A673 (cell line): Measurements from ENCODE around the gene GALNT16. TPM values are rescaled to one million over a fixed set of nuclear protein-coding genes. Genes with fewer than 3 reads are reported as not detected.

Source experiments
- BruUV-seq: library from RNA; stranded (reverse); fragments of 400-500 nt; replicated peaks from 2 replicates; lab custom pipeline; 2021; lab: Mats Ljungman, UMichigan
- CTCF ChIA-PET: fragments of 300-600 bp; sonication (Branson Sonifier 250); formaldehyde crosslinking; loops from one replicate; lab custom pipeline; 2022; ENCODE audit warnings: antibody characterized with exemption; lab: Charles Lee
- POLR2A ChIA-PET: fragments of 300-600 bp; sonication (Branson Sonifier 250); formaldehyde crosslinking; loops from one replicate; lab custom pipeline; 2022; ENCODE audit warnings: antibody characterized with exemption; ENCODE audit not compliant: low non-redundant PET; lab: Charles Lee
- DNase-seq: peaks from one replicate; pipeline ENCODE4 v3.0.0-alpha.2; 2015; ENCODE audit warnings: low spot score
- H3K27ac ChIP-seq: fragments of 200-600 bp; sonication (generic); 2 replicates; pipeline ENCODE4 v1.5.1; 2016; ENCODE audit warnings: mixed run types, low read depth, mild to moderate bottlenecking, mixed read lengths, antibody characterized with exemption, low read length; ENCODE audit not compliant: poor library complexity, severe bottlenecking
- H3K27me3 ChIP-seq: fragments of 200-600 bp; sonication (generic); replicated peaks from 2 replicates; pipeline ENCODE4 v1.6.1; 2017; ENCODE audit warnings: mixed run types, low read depth, mild to moderate bottlenecking, mixed read lengths, antibody characterized with exemption, low read length; ENCODE audit not compliant: insufficient read depth, poor library complexity
- H3K36me3 ChIP-seq: fragments of 200-600 bp; sonication (generic); 2 replicates; pipeline ENCODE4 v1.6.1; 2016; ENCODE audit warnings: mixed run types, mild to moderate bottlenecking, mixed read lengths, antibody characterized with exemption, low read length; ENCODE audit not compliant: insufficient read depth, poor library complexity, severe bottlenecking
- H3K4me1 ChIP-seq: fragments of 200-600 bp; sonication (generic); 2 replicates; pipeline ENCODE4 v1.6.1; 2017; ENCODE audit warnings: mixed run types, mild to moderate bottlenecking, mixed read lengths, antibody characterized with exemption, low read length; ENCODE audit not compliant: insufficient read depth, poor library complexity, severe bottlenecking
- H3K4me3 ChIP-seq: fragments of 200-600 bp; sonication (generic); 2 replicates; pipeline ENCODE4 v1.5.1; 2016; ENCODE audit warnings: low read depth, mixed run types, mild to moderate bottlenecking, mixed read lengths, low read length; ENCODE audit not compliant: poor library complexity, severe bottlenecking
- H3K9me3 ChIP-seq: fragments of 200-600 bp; sonication (generic); 2 replicates; pipeline ENCODE4 v1.6.1; 2016; ENCODE audit warnings: mixed run types, low read depth, mild to moderate bottlenecking, mixed read lengths, antibody characterized with exemption, low read length; ENCODE audit not compliant: poor library complexity, severe bottlenecking
- EZH2 ChIP-seq: fragments of 200-600 bp; sonication (generic); IDR thresholded peaks from 2 replicates; pipeline ENCODE4 v1.6.1; 2017; ENCODE audit warnings: borderline replicate concordance, low read depth, mild to moderate bottlenecking, mixed read lengths, antibody characterized with exemption, low read length; ENCODE audit not compliant: poor library complexity, severe bottlenecking
- intact Hi-C: fragments of 100-400 bp; cut with micrococcal nuclease; formaldehyde crosslinking; loops from one replicate; pipeline ENCODE4 v1.10.0; 2022; ENCODE audit not compliant: unreplicated experiment
- total RNA-seq: library from RNA; stranded (reverse); gene quantifications from 2 replicates; pipeline ENCODE4 v1.2.3, GENCODE V29; 2021
- TF ChIP-seq, protein P1 (sequence below): fragments of 300-800, 200-600 bp; sonication (generic); conservative IDR thresholded peaks from 2 replicates; pipeline ENCODE4 v1.5.1; 2017; ENCODE audit warnings: low read depth, mild to moderate bottlenecking, antibody characterized with exemption, low read length, moderate library complexity, mixed read lengths

Gene GALNT16
- total RNA-seq, 1 experiment from 2014 or later, result 0.32 TPM

- H3K4me1 ChIP-seq, result no peaks in the 10 kb centered on the region
- BruUV-seq, result no TSS peak
- ChIA-PET POLR2A (interaction anchor here (0.5 kb wide), 1 partner anchor 165 kb away, joined by 5 read pairs; no protein-coding TSS in a partner anchor), CTCF (no interaction called here)
- H3K9me3 ChIP-seq, result no peaks in the 10 kb centered on the region
- H3K27ac ChIP-seq, result no peak overlapping the region
- intact Hi-C loops, result no loop called here
- DNase-seq, result peak; percentile 15
- TF ChIP-seq EZH2, result no peak
- TF ChIP-seq, protein P1, sequence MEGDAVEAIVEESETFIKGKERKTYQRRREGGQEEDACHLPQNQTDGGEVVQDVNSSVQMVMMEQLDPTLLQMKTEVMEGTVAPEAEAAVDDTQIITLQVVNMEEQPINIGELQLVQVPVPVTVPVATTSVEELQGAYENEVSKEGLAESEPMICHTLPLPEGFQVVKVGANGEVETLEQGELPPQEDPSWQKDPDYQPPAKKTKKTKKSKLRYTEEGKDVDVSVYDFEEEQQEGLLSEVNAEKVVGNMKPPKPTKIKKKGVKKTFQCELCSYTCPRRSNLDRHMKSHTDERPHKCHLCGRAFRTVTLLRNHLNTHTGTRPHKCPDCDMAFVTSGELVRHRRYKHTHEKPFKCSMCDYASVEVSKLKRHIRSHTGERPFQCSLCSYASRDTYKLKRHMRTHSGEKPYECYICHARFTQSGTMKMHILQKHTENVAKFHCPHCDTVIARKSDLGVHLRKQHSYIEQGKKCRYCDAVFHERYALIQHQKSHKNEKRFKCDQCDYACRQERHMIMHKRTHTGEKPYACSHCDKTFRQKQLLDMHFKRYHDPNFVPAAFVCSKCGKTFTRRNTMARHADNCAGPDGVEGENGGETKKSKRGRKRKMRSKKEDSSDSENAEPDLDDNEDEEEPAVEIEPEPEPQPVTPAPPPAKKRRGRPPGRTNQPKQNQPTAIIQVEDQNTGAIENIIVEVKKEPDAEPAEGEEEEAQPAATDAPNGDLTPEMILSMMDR, result no peak
- peaks cover 3% of the 10 kb centered on the region for H3K27me3 ChIP-seq
- H3K4me3 ChIP-seq, result no peak overlapping the region
- H3K36me3 ChIP-seq, result no peaks in the 10 kb centered on the region
These were observed 55.3 kb downstream of the GALNT16 start for GRCh38 chr14:69315301-69315700.

DNA sequence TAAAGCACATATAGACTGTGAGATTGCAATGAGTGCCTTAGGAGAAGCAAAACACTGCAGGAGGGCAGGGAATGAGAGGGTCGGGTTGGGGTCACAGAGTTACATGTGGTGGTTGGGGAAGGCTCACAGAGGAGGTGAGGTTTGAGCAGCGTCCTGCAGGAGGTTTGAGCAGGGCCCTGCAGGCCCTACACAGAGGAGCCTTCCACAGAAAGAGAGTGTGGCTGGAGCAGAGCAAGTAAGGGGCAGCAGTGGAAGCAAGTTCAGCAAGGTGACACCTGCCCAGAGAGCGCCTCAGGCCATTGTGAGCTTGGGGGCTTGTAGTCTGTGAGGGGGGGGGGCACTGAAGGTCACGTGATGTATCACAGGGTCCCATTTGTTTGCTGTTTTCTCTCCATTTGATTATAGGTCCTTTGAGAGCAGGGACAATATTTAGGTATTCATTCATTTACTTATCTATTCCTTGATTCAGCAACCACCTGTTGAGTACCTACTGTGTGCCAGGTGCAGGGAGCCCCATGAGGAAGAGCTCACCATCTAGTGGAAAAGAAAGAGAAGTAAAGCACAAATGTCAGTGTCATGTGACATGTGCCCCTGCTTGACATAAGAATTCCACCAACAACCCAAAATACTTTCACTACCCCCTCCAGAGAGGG lies 56.6 kb downstream of the GALNT16 start:
- POLR2A ChIA-PET, result no interaction called here
- no peak overlapping the region for H3K27ac ChIP-seq
- no peak overlapping the region for H3K4me3 ChIP-seq
- no peaks in the 10 kb centered on the region for H3K36me3 ChIP-seq
- H3K27me3 ChIP-seq, result no peaks in the 10 kb centered on the region
- no peak for DNase-seq
- CTCF ChIA-PET, result no interaction called here
- no TSS peak for BruUV-seq
- H3K4me1 ChIP-seq, result no peaks in the 10 kb centered on the region
- no peaks in the 10 kb centered on the region for H3K9me3 ChIP-seq
- TF ChIP-seq, protein P1, result no peak
- TF ChIP-seq EZH2, result no peak
- intact Hi-C loops, result no loop called here

GRCh38 chr14:69317102-69317755 lies 57.3 kb downstream of the GALNT16 start:
- Histone ChIP-seq H3K27ac (no peak overlapping the region), H3K9me3 (no peaks in the 10 kb centered on the region), H3K4me3 (no peak overlapping the region), H3K36me3 (no peaks in the 10 kb centered on the region), H3K4me1 (no peaks in the 10 kb centered on the region), H3K27me3 (no peaks in the 10 kb centered on the region)
- TF ChIP-seq EZH2, result no peak
- TF ChIP-seq, protein P1, result no peak
- ChIA-PET CTCF (no interaction called here), POLR2A (no interaction called here)
- no peak for DNase-seq
- no TSS peak for BruUV-seq
- intact Hi-C loops, result no loop called here
